Vagina (tissue), 2 donors: ENCODE data around the gene FPR2.

ENCODE experiments used
- CTCF ChIP-seq, 3 experiments: fragments of 450-650 bp in 2 of 3; fragments of 200-600 bp in 1 of 3; sonication (generic) in 1 of 3; IDR thresholded peaks; one replicate each; pipeline ENCODE4 v1.5.1; 2017 to 2019; ENCODE audit warnings: antibody characterized with exemption in 3 of 3, mild to moderate bottlenecking in 2 of 3, moderate library complexity in 2 of 3
- POLR2A ChIP-seq, 2 donors: fragments of 450-650 bp; IDR thresholded peaks; one replicate each; pipeline ENCODE4 v1.6.1; 2017; ENCODE audit warnings: antibody characterized with exemption in 2 of 2, mild to moderate bottlenecking in 2 of 2, moderate library complexity in 2 of 2

- TF ChIP-seq CTCF (IDR thresholded peaks at IDR 0.05) (no peak), POLR2A (IDR thresholded peaks at IDR 0.05) (no peak)
Measured at GRCh38 chr19:51737924-51738323, 23.1 kb upstream of the FPR2 start.
